ENCODE measurements around the gene AQP6.

The AQP6 gene

GRCh38 chr12:49928471-49928870 lies 44.3 kb upstream of the AQP6 start:
- no peak for DNase-seq (ENCODE audit: low spot score)
- POLR2A ChIA-PET (ENCODE audit: low non-redundant PET), result interaction anchor here (0.6 kb wide), 1 partner anchor 134 kb away, joined by 3 read pairs; no protein-coding TSS in a partner anchor
- CTCF ChIA-PET, result interaction anchor here (0.6 to 0.7 kb wide), 2 partner anchors 11 to 166 kb away, joined by 4 read pairs; no protein-coding TSS in a partner anchor
- no peak overlapping the region for H3K27ac ChIP-seq
- TF ChIP-seq CTCF (conservative IDR thresholded peaks at IDR 0.05; ENCODE audit: low read depth), result no peak

DNA sequence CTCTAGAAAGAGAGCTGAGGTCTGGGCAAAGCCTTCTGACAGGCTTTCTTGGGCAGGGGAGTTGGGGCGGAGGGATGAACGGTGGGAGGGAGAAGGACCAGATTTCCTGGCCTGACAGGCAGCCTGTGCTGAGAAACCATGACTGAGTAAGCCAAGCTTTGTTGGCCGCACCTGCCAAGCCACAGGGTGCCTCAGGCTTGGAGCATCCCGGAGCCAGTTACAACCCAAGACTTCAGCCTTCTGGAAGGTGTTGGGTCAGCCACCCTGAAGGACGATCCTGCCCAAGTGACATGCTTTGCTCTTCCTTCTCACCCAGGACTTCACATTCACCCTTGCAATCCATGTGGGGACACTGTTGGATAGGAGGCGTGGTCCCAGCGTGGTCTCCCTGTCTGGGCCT lies 43.2 kb upstream of the AQP6 start:
- H3K27ac ChIP-seq, result no peak overlapping the region
- DNase-seq (ENCODE audit: low spot score), result no peak
- ChIA-PET POLR2A (ENCODE audit: low non-redundant PET) (no interaction called here), CTCF (interaction anchor here (0.6 to 0.9 kb wide), 3 partner anchors 16 to 810 kb away, joined by 3 to 5 read pairs (median 4); no protein-coding TSS in a partner anchor)
- no peak for TF ChIP-seq CTCF (conservative IDR thresholded peaks at IDR 0.05; ENCODE audit: low read depth)

DNA sequence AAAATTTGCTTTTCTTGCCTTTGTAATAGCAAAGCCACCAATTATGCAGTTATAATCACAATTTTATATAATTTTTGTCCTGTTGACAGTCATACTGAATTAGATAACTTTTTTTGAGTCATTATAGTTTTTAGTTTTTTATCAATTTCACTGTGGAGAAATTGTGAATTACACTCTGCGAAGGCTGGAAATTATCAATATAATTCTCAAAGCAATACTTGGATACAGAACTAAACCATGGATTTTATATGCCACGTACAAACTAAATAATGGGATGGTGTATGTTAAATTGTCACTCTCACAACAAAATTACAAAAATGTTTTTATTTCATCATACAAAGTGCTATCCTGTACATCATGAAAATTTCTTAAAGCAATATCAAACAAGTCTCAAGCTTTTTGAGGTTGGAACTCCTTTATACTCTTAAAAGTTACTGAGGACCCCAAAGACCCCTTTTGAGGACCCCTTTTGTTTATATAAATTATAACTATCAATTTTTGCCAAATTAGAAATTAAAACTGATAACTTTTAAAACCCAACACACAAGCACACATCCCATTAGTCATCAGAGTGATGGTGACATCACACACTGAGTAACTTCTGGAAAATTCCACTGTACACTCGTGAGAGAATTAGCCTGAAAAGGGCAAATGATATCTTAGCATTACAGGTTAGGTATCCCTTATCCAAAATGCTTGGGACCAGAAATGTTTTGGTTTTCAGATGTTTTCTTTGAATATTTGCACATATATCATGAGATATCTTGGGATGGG lies 42.0 kb upstream of the AQP6 start:
- DNase-seq (ENCODE audit: low spot score), result peak; percentile 70
- ChIA-PET POLR2A (ENCODE audit: low non-redundant PET) (no interaction called here), CTCF (interaction anchor here (0.6 to 2.4 kb wide), 2 partner anchors 15 to 809 kb away, joined by 3 to 8 read pairs; no protein-coding TSS in a partner anchor)
- H3K27ac ChIP-seq, result no peak overlapping the region
- no peak for TF ChIP-seq CTCF (conservative IDR thresholded peaks at IDR 0.05; ENCODE audit: low read depth)

DNA sequence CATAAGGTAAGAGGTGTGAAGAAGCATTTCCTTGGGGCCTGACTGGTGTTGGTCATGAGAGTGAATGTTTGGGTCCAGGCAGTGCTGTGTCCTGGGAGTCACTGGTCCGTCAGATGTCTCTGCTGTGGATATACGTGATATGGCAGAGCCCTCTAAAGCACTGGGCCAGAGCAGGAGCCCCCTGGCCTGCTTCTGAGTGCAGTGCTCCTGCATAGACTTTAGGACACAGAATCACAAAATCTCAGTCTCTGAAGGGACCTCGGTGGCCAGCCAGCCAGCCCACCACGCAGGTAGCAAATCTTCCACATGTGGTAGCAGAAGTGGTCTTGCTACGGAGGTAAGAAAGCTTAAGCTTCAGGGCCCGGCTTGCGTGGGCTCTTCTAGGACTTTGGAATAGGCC lies 40.7 kb upstream of the AQP6 start:
- POLR2A ChIA-PET (ENCODE audit: low non-redundant PET), result no interaction called here
- no peak for DNase-seq (ENCODE audit: low spot score)
- H3K27ac ChIP-seq, result no peak overlapping the region
- TF ChIP-seq CTCF (conservative IDR thresholded peaks at IDR 0.05; ENCODE audit: low read depth), result no peak
- CTCF ChIA-PET, result interaction anchor here (0.6 to 2.4 kb wide), 2 partner anchors 14 to 287 kb away, joined by 3 to 8 read pairs; no protein-coding TSS in a partner anchor

DNA sequence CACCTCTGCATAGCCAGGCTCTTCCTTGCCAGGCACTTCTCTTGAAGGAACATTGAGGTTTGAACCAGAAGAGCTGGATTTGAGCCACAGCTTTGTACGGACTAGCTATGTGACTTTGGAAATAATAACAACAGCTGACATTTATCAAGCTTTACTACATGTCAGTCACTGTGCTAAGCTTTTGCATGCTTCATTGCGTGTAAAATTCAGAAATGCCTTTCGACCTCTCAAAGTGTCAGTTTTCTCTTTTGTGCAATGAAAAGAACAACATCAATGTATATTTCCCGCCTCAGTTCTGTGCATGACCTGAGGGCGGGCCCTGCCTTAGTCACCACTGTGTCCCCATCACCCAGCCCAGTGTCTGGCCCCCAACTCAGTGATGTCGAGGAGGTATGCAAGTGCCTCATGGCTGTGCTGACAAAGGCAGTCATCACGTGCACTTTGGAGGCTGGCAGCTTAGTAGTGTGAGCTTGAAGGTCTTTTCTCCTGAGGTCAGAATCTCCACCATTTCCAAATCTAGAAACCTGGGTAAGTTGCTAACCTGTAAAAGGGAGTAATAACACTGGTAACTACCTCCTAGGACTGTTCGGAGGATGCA lies 40.1 kb upstream of the AQP6 start:
- DNase-seq (ENCODE audit: low spot score), result no peak
- TF ChIP-seq CTCF (conservative IDR thresholded peaks at IDR 0.05; ENCODE audit: low read depth), result no peak
- ChIA-PET POLR2A (ENCODE audit: low non-redundant PET) (no interaction called here), CTCF (interaction anchor here (2.4 kb wide), 1 partner anchor 13 kb away, joined by 8 read pairs; no protein-coding TSS in a partner anchor)
- H3K27ac ChIP-seq, result no peak overlapping the region

DNA sequence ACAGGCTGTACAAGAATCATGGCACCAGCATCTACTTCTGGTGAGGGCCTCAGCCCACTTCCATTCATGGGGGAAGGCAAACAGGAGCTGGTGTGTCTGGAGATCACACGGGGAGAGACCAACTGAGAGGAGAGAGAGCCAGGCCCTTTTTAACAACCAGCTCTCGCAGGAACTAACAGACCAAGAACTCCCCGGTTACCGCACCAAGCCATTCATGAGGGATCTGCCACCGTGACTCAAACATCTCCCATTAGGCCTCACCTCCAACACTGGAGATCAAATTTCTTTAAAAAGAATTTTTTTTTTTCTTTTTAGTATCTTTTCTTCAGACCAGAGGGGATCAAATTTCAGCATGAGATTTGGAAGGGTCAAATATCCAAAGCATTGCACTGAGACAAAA lies 39.0 kb upstream of the AQP6 start:
- POLR2A ChIA-PET (ENCODE audit: low non-redundant PET), result no interaction called here
- DNase-seq (ENCODE audit: low spot score), result no peak
- no peak overlapping the region for H3K27ac ChIP-seq
- TF ChIP-seq CTCF (conservative IDR thresholded peaks at IDR 0.05; ENCODE audit: low read depth), result no peak
- CTCF ChIA-PET, result no interaction called here
